A549 treated with AZD9567 at 1 μM for 4 hours (cell line): ENCODE measurements around the gene CCNJ. TPM values are rescaled to one million over a fixed set of nuclear protein-coding genes. Genes with fewer than 3 reads are reported as not detected.

ENCODE experiments used
- total RNA-seq: library from RNA; stranded (reverse); fragments of 200-300 nt; extraction: Qiagen RNA extraction; gene quantifications from 5 replicates; pipeline ENCODE4 v1.2.3, GENCODE V29; 2022; ENCODE audit not compliant: insufficient read depth

Gene CCNJ, protein sequence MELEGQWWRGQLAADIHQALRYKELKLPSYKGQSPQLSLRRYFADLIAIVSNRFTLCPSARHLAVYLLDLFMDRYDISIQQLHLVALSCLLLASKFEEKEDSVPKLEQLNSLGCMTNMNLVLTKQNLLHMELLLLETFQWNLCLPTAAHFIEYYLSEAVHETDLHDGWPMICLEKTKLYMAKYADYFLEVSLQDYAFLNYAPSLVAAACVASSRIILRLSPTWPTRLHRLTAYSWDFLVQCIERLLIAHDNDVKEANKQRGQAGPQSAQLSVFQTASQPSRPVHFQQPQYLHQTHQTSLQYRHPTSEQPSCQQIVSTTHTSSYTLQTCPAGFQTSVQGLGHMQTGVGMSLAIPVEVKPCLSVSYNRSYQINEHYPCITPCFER
- total RNA-seq, result 6.4 to 7.4 TPM (median 6.7 TPM) in 5 replicates

GRCh38 chr10:96043033-96043892 lies at the start of gene CCNJ:
CCNJ (plus strand) TSS chr10:96043583; CDS start chr10:96044394, 811 bp downstream.

Other genes with a start within 250 kb of the CCNJ start
- gene CC2D2B, start 135.6 kb upstream of the CCNJ start, total RNA-seq, result 0.08 to 0.33 TPM (median 0.20 TPM) in 3 of 5 replicates, not detected in the others
- gene ZNF518A, start 86.7 kb downstream of the CCNJ start, total RNA-seq, result 6.6 to 9.4 TPM (median 7.6 TPM) in 5 replicates
- gene BLNK, start 228.0 kb downstream of the CCNJ start, total RNA-seq, result not detected in 5 replicates